DND-41 (cell line): Measurements from ENCODE around the gene JPH3.
"Not testable (repeated sequence)": the region's sequence is repeated elsewhere in the genome, so short reads cannot be mapped to it uniquely, and the experiment has no call there.

ENCODE experiments used
- EZH2 ChIP-seq: IDR thresholded peaks from 3 replicates; pipeline ENCODE4 v1.6.1; 2012; ENCODE audit warnings: borderline replicate concordance, low read depth, mild to moderate bottlenecking, moderate library complexity, low read length, inconsistent platforms; ENCODE audit not compliant: severe bottlenecking
- TF ChIP-seq, protein P1 (sequence below): IDR thresholded peaks from 2 replicates; pipeline ENCODE4 v1.5.1; 2012; ENCODE audit warnings: borderline replicate concordance, low read length, moderate library complexity, mild to moderate bottlenecking; ENCODE audit not compliant: poor library complexity, severe bottlenecking; ENCODE audit errors: extremely low read depth

- TF ChIP-seq, protein P1, sequence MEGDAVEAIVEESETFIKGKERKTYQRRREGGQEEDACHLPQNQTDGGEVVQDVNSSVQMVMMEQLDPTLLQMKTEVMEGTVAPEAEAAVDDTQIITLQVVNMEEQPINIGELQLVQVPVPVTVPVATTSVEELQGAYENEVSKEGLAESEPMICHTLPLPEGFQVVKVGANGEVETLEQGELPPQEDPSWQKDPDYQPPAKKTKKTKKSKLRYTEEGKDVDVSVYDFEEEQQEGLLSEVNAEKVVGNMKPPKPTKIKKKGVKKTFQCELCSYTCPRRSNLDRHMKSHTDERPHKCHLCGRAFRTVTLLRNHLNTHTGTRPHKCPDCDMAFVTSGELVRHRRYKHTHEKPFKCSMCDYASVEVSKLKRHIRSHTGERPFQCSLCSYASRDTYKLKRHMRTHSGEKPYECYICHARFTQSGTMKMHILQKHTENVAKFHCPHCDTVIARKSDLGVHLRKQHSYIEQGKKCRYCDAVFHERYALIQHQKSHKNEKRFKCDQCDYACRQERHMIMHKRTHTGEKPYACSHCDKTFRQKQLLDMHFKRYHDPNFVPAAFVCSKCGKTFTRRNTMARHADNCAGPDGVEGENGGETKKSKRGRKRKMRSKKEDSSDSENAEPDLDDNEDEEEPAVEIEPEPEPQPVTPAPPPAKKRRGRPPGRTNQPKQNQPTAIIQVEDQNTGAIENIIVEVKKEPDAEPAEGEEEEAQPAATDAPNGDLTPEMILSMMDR, result not testable (repeated sequence)
- TF ChIP-seq EZH2, result not testable (repeated sequence)
Measured at GRCh38 chr16:87578142-87578930, 24.0 kb upstream of the JPH3 start.
